ENCODE data around the gene RAD51B.
A peak's percentile ranks its signal among the peaks of the same experiment; 100 is the strongest.

RAD51B gene

GRCh38 chr14:68511129-68512047 is 691.8 kb downstream of the RAD51B start:
- no peak for DNase-seq (ENCODE audit: low spot score)

GRCh38 chr14:68512088-68512487 is 692.5 kb downstream of the RAD51B start:
- DNase-seq (ENCODE audit: low spot score), result peak; percentile 55

- DNase-seq (ENCODE audit: low spot score), result no peak
Observed at GRCh38 chr14:68513137-68513536, 693.6 kb downstream of the RAD51B start.

- DNase-seq (ENCODE audit: low spot score), result no peak
Observed at GRCh38 chr14:68513838-68514607, 694.4 kb downstream of the RAD51B start.

- DNase-seq (ENCODE audit: low spot score), result no peak
Observed at GRCh38 chr14:68514608-68515194, 695.1 kb downstream of the RAD51B start.

GRCh38 chr14:68516342-68516741 is 696.8 kb downstream of the RAD51B start:
- DNase-seq (ENCODE audit: low spot score), result no peak

GRCh38 chr14:68518166-68518565 is 698.6 kb downstream of the RAD51B start:
- DNase-seq (ENCODE audit: low spot score), result no peak

- DNase-seq (ENCODE audit: low spot score), result no peak
Observed at GRCh38 chr14:68518761-68519670, 699.4 kb downstream of the RAD51B start.

GRCh38 chr14:68519671-68520187 is 700.1 kb downstream of the RAD51B start:
- no peak for DNase-seq (ENCODE audit: low spot score)

GRCh38 chr14:68520637-68521556 is 701.3 kb downstream of the RAD51B start:
- no peak for DNase-seq (ENCODE audit: low spot score)

- no peak for DNase-seq (ENCODE audit: low spot score)
Observed at GRCh38 chr14:68521557-68521901, 702.0 kb downstream of the RAD51B start.

GRCh38 chr14:68521961-68522509 is 702.5 kb downstream of the RAD51B start:
- DNase-seq (ENCODE audit: low spot score), result no peak

- no peak for DNase-seq (ENCODE audit: low spot score)
Observed at GRCh38 chr14:68522510-68523325, 703.1 kb downstream of the RAD51B start.

- no peak for DNase-seq (ENCODE audit: low spot score)
Observed at GRCh38 chr14:68523326-68523610, 703.7 kb downstream of the RAD51B start.

GRCh38 chr14:68523989-68524725 is 704.6 kb downstream of the RAD51B start:
- no peak for DNase-seq (ENCODE audit: low spot score)

- no peak for DNase-seq (ENCODE audit: low spot score)
Observed at GRCh38 chr14:68525516-68525915, 705.9 kb downstream of the RAD51B start.

GRCh38 chr14:68526512-68527091 is 707.0 kb downstream of the RAD51B start:
- no peak for DNase-seq (ENCODE audit: low spot score)

- DNase-seq (ENCODE audit: low spot score), result no peak
Observed at GRCh38 chr14:68527329-68527851, 707.8 kb downstream of the RAD51B start.

Data from Ammon's horn (tissue), 1 donor.